ENCODE measurements around the gene TSHZ2. TPM values are rescaled to one million over a fixed set of nuclear protein-coding genes. Genes with fewer than 3 reads are reported as not detected.

TSHZ2 gene
- total and polyA plus RNA-seq, 2 donors (not counting 3 experiments of a cell fraction or from before 2014, with no cell fraction given): not detected

DNA sequence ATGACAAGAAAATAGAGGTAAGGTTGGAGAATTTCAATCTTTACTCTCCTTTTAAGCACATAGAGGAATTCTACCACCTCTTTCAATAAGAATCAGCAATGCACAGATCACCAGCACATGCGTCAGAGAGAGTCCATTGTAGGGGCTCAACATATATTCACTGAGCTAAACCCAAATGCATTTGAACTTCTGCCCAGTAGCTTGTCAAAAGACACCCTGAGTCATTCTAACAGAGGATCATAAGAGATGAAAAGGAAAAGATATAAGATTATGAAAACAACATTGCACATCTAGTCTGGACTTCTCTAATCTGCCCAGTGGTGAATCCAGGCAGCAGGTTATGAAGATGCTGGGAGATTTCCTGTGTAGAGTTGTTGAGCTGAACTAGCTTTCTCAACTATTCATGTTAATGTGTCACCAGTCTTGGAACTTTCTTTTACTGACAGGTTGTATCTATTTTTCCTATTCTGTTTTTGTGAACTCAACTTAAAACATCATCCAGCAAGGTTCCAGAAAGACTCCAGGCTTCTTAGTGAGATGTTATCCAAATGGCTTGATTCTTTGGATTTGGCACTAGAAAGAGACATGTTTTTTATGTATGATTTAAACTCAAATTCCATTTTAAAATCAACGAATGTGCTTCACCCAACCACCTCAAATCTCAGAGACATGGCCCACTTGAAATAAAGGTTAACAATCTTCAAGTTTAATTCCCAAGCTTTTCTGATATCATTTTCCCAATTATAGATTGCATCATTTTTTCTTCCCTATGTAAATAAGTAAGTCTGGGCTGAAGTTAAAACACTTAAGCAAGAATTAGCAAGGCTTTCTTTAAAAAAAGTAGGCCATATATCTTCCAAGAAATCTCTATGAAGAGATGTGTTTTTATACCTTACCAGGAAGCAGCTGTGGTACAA is 89.3 kb downstream of the TSHZ2 start:
- H3K36me3 ChIP-seq (ENCODE audit: control insufficient read depth in 2 of 2, extremely low read depth in 1 of 2, insufficient read depth in 2 of 2, low read length in 2 of 2): no peaks in the 10 kb centered on the region
- no peak overlapping the region for H3K27ac ChIP-seq (ENCODE audit: insufficient read depth, low read depth, low read length)
- H3K79me2 ChIP-seq (ENCODE audit: control insufficient read depth, insufficient read depth, low read length): no peaks in the 10 kb centered on the region
- dilution Hi-C loops (cut with MboI; ENCODE audit: extremely low pct_ligation_motif_present, low sequenced_read_pairs): no loop called here
- POLR2A ChIA-PET: no interaction called here
- H3K4me3 ChIP-seq (replicated peaks in 1 of 3; ENCODE audit: insufficient read depth in 1 of 3, low read depth in 1 of 3, low read length in 3 of 3): no peak overlapping the region
- H3K9me3 ChIP-seq (replicated peaks; ENCODE audit: control insufficient read depth, insufficient read depth, low read length): no peaks in the 10 kb centered on the region
- CTCF ChIA-PET: no interaction called here
- no peaks in the 10 kb centered on the region for H4K20me1 ChIP-seq (replicated peaks; ENCODE audit: control insufficient read depth, extremely low read depth, insufficient read depth, low read length)
- DNase-seq (ENCODE audit: low read depth, low spot score): no peak
- H3K9ac ChIP-seq (replicated peaks; ENCODE audit: extremely low read depth, insufficient read depth, low read length): no peak overlapping the region
- no peaks in the 10 kb centered on the region for H3K4me1 ChIP-seq (ENCODE audit: control insufficient read depth, extremely low read depth, insufficient read depth, low read length)
- TF ChIP-seq, protein P1, sequence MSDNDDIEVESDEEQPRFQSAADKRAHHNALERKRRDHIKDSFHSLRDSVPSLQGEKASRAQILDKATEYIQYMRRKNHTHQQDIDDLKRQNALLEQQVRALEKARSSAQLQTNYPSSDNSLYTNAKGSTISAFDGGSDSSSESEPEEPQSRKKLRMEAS (IDR thresholded peaks at IDR 0.05; ENCODE audit: insufficient read depth, insufficient read length): no peak
- TF ChIP-seq FOS (IDR thresholded peaks at IDR 0.05; ENCODE audit: borderline replicate concordance, insufficient read depth, low read length): no peak
- TF ChIP-seq, protein P2, sequence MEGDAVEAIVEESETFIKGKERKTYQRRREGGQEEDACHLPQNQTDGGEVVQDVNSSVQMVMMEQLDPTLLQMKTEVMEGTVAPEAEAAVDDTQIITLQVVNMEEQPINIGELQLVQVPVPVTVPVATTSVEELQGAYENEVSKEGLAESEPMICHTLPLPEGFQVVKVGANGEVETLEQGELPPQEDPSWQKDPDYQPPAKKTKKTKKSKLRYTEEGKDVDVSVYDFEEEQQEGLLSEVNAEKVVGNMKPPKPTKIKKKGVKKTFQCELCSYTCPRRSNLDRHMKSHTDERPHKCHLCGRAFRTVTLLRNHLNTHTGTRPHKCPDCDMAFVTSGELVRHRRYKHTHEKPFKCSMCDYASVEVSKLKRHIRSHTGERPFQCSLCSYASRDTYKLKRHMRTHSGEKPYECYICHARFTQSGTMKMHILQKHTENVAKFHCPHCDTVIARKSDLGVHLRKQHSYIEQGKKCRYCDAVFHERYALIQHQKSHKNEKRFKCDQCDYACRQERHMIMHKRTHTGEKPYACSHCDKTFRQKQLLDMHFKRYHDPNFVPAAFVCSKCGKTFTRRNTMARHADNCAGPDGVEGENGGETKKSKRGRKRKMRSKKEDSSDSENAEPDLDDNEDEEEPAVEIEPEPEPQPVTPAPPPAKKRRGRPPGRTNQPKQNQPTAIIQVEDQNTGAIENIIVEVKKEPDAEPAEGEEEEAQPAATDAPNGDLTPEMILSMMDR (IDR thresholded peaks at IDR 0.05; ENCODE audit: extremely low read depth in 1 of 2, insufficient read depth in 1 of 2, low read depth in 1 of 2, low read length in 2 of 2): no peak
- H3K4me2 ChIP-seq (ENCODE audit: insufficient read depth, low read length): no peak overlapping the region
- no peak overlapping the region for H2AFZ ChIP-seq (ENCODE audit: low read depth, low read length)
- no peak for FAIRE-seq
- BruUV-seq (replicated peaks): no TSS peak
- no peaks in the 10 kb centered on the region for H3K9me1 ChIP-seq (replicated peaks; ENCODE audit: control insufficient read depth, extremely low read depth, insufficient read depth, low read length)
- intact Hi-C loops (cut with micrococcal nuclease): no loop called here
- H3K27me3 ChIP-seq (ENCODE audit: control insufficient read depth in 2 of 2, insufficient read depth in 2 of 2, low read length in 2 of 2): no peaks in the 10 kb centered on the region

DNA sequence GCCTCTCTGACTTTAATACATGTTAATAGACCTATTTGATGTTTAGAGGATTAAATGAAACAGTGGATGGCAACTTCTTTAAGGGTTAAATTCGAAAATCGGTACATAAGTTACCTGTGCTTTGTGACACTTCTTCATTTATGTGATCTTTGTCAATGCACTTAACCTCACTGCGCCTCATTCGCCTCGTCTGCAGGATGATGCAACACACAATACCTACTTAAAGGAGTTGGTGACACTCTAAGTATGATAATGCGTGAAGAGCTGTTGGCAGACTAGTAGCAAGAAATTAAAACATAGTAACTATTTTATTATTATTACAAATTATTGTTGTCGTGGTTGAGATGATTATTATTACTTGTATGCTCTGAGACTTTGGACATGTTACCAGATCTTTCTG is 92.8 kb downstream of the TSHZ2 start:
- Histone ChIP-seq H3K4me3 (replicated peaks in 1 of 3; ENCODE audit: insufficient read depth in 1 of 3, low read depth in 1 of 3, low read length in 3 of 3) (no peak overlapping the region), H3K36me3 (ENCODE audit: control insufficient read depth in 2 of 2, extremely low read depth in 1 of 2, insufficient read depth in 2 of 2, low read length in 2 of 2) (no peaks in the 10 kb centered on the region), H3K79me2 (ENCODE audit: control insufficient read depth, insufficient read depth, low read length) (no peaks in the 10 kb centered on the region), H3K27ac (ENCODE audit: insufficient read depth, low read depth, low read length) (no peak overlapping the region), H3K9ac (replicated peaks; ENCODE audit: extremely low read depth, insufficient read depth, low read length) (no peak overlapping the region), H3K4me2 (ENCODE audit: insufficient read depth, low read length) (no peak overlapping the region), H4K20me1 (replicated peaks; ENCODE audit: control insufficient read depth, extremely low read depth, insufficient read depth, low read length) (no peaks in the 10 kb centered on the region), H3K4me1 (ENCODE audit: control insufficient read depth, extremely low read depth, insufficient read depth, low read length) (no peaks in the 10 kb centered on the region), H3K27me3 (ENCODE audit: control insufficient read depth in 2 of 2, insufficient read depth in 2 of 2, low read length in 2 of 2) (no peaks in the 10 kb centered on the region), H2AFZ (ENCODE audit: low read depth, low read length) (no peak overlapping the region), H3K9me1 (replicated peaks; ENCODE audit: control insufficient read depth, extremely low read depth, insufficient read depth, low read length) (no peaks in the 10 kb centered on the region), H3K9me3 (replicated peaks; ENCODE audit: control insufficient read depth, insufficient read depth, low read length) (no peaks in the 10 kb centered on the region)
- ChIA-PET POLR2A (no interaction called here), CTCF (no interaction called here)
- no peak for DNase-seq (ENCODE audit: low read depth, low spot score)
- intact Hi-C loops (cut with micrococcal nuclease): no loop called here
- TF ChIP-seq GATA2 (IDR thresholded peaks at IDR 0.05; ENCODE audit: insufficient read depth, insufficient read length, low read depth, low read length) (no peak), POLR2A (IDR thresholded peaks at IDR 0.05; ENCODE audit: low read depth, low read length) (no peak), POLR2AphosphoS5 (IDR thresholded peaks at IDR 0.05; ENCODE audit: insufficient read depth, low read depth, low read length) (no peak), JUN (IDR thresholded peaks at IDR 0.05; ENCODE audit: borderline replicate concordance, insufficient read depth, insufficient read length, low read depth) (no peak), FOS (IDR thresholded peaks at IDR 0.05; ENCODE audit: borderline replicate concordance, insufficient read depth, low read length) (no peak), MYC (IDR thresholded peaks at IDR 0.05; ENCODE audit: low read depth, low read length) (no peak), EZH2 (IDR thresholded peaks at IDR 0.05; ENCODE audit: borderline replicate concordance, low read depth, low read length, severe bottlenecking) (no peak)
- TF ChIP-seq, protein P1 (IDR thresholded peaks at IDR 0.05; ENCODE audit: insufficient read depth, insufficient read length): no peak
- TF ChIP-seq, protein P2 (IDR thresholded peaks at IDR 0.05; ENCODE audit: extremely low read depth in 1 of 2, insufficient read depth in 1 of 2, low read depth in 1 of 2, low read length in 2 of 2): no peak
- FAIRE-seq: no peak
- dilution Hi-C loops (cut with MboI; ENCODE audit: extremely low pct_ligation_motif_present, low sequenced_read_pairs): no loop called here
- no TSS peak for BruUV-seq (replicated peaks)
